ENCODE measurements around the gene LRRFIP1. TPM values are rescaled to one million over a fixed set of nuclear protein-coding genes. Genes with fewer than 3 reads are reported as not detected.

Gene LRRFIP1
- total and polyA plus RNA-seq, 4 experiments from 2014 or later = 88.0 to 198 (median 117) TPM

DNA sequence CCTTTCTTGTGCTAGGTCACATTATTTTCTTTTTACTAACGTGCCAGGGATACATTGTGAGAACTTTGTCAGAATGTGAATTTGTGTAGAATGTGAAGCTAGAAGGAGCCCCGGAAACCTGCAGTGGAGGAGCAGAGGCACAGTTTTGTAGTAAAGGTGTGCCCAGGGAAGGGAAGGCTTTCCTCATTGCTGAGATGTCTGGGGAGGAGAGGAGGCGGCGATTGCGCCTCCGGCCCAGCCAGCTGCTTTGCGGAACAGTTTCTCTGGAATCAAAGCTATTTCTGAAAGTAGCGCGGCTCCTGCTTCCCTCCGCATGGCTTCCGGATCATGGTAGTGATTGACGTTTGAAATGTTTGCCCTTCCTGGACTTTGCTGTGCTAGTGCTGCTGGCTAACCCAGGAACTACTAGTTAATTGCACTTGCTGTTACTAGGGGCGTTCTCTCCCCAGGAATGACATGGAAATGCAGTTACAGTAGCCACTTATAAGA lies 88.1 kb downstream of the LRRFIP1 start:
- peak overlapping the region in 4 of 8 donors; percentile 21 to 40 (median 33) for H3K4me3 Mint-ChIP-seq
- CTCF ChIA-PET (ENCODE audit: partially characterized antibody) = interaction anchor here (1.7 to 3.6 kb wide), 2 partner anchors 30 to 42 kb away, joined by 5 to 16 read pairs; no protein-coding TSS in a partner anchor
- H3K9me3 Mint-ChIP-seq = no peaks in the 10 kb centered on the region
- H3K27ac Mint-ChIP-seq = peak overlapping the region; percentile 12 to 88 (median 74)
- POLR2A ChIA-PET (ENCODE audit: partially characterized antibody) = interaction anchor here (1.1 to 1.2 kb wide), 2 partner anchors 23 to 42 kb away, joined by 3 to 4 read pairs; no protein-coding TSS in a partner anchor
- H3K4me3 ChIP-seq (ENCODE audit: low read length in 2 of 2) = no peak overlapping the region
- peaks cover 37% of the 10 kb centered on the region for H3K4me1 ChIP-seq (ENCODE audit: insufficient read depth, low read length)
- DNase-seq = no peak
- no peak overlapping the region for H3K27ac ChIP-seq (ENCODE audit: low read depth, low read length)
- no peaks in the 10 kb centered on the region for H3K9me3 ChIP-seq (ENCODE audit: control insufficient read depth in 1 of 2, low read length in 2 of 2)
- H3K36me3 Mint-ChIP-seq = peaks cover 32 to 53% of the 10 kb centered on the region in 2 donors
- intact Hi-C loops (cut with micrococcal nuclease) = no loop called here
- no peaks in the 10 kb centered on the region for H3K27me3 Mint-ChIP-seq
- peaks cover 55 to 86% (median 69%) of the 10 kb centered on the region in 4 donors for H3K4me1 Mint-ChIP-seq
- no peaks in the 10 kb centered on the region for H3K36me3 ChIP-seq (ENCODE audit: insufficient read depth, low read length)
- no peaks in the 10 kb centered on the region for H3K27me3 ChIP-seq (ENCODE audit: insufficient read depth, low read length)

DNA sequence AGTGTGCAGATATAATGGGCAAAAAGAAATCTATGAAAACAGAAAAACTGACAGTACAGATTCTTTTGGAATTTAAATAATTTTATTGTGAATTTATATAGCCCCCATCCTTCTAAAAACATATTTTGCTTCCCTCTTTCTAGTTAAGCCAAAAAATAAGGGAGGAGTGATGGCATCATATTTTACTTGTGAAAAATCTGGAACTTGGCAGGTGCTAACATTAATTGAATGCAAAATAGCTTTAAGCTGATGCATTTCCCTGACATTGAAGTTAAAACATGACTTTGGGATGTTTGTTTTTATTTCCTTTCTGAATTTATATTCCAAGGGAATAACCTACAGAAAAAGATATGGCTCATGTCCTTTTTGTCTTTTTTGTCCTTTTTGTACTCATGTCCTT lies 88.6 kb downstream of the LRRFIP1 start:
- Mint-ChIP-seq H3K27me3 (no peaks in the 10 kb centered on the region), H3K9me3 (no peaks in the 10 kb centered on the region), H3K27ac (peak overlapping the region; percentile 12 to 83 (median 60)), H3K4me1 (peaks cover 60 to 87% (median 73%) of the 10 kb centered on the region in 4 donors), H3K4me3 (peak overlapping the region in 3 of 8 donors; percentile 15 to 40 (median 18)), H3K36me3 (peaks cover 31 to 54% of the 10 kb centered on the region in 2 donors)
- intact Hi-C loops (cut with micrococcal nuclease) = no loop called here
- Histone ChIP-seq H3K27me3 (ENCODE audit: insufficient read depth, low read length) (no peaks in the 10 kb centered on the region), H3K4me1 (ENCODE audit: insufficient read depth, low read length) (peaks cover 37% of the 10 kb centered on the region), H3K27ac (ENCODE audit: low read depth, low read length) (no peak overlapping the region), H3K9me3 (ENCODE audit: control insufficient read depth in 1 of 2, low read length in 2 of 2) (no peaks in the 10 kb centered on the region), H3K36me3 (ENCODE audit: insufficient read depth, low read length) (no peaks in the 10 kb centered on the region), H3K4me3 (ENCODE audit: low read length in 2 of 2) (no peak overlapping the region)
- no peak for DNase-seq
- ChIA-PET POLR2A (ENCODE audit: partially characterized antibody) (interaction anchor here (1.1 to 1.6 kb wide), 4 partner anchors 22 to 42 kb away, joined by 3 to 5 read pairs (median 4); no protein-coding TSS in a partner anchor), CTCF (ENCODE audit: partially characterized antibody) (interaction anchor here (1.7 to 3.6 kb wide), 2 partner anchors 29 to 43 kb away, joined by 5 to 16 read pairs; no protein-coding TSS in a partner anchor)

DNA sequence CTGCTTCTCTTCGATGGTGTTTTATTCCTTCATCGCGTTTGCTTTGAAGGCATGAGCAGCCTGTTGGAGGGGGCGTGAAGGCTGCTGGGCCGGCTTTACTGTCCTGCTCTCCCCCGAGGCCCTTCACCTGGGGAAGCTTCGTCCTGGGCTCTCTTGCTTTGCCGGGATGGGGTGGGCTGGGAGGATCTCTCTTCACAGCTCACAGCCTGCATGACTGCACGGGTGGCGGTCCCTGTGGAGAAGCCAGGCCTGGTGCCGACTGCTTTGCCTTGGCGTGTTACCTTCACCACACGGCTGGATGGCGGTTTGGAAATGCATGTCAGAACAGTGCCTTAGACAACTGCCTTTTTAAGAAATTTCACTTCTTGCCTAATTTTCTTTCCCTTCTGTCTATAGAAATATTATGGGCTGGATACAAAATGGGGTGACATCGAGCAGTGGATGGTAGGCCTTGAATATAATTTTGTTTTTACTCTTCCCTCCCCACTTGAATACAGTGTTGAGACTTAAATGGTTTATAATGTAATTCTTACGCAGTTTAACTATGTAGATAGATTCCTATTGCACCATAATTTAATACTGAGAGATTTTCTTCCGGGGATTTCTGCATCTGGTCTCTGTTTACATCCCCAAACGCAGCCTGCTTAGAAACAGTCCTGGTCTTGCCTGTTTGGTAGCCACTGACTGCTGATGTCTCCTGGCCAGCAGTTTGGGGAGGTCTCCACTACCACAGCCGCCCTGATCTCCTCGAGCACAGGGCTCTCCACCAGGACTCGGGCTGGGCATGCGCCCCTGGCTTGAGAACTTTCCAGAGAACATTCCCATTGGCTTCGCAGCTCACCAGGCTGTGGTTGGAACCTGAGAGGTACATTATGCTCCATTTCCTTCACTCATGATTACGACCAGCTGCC lies 90.2 kb downstream of the LRRFIP1 start:
- H3K27ac Mint-ChIP-seq = peak overlapping the region in 5 of 7 donors; percentile 62 to 86 (median 73)
- H3K9me3 Mint-ChIP-seq = no peaks in the 10 kb centered on the region
- H3K9me3 ChIP-seq (ENCODE audit: control insufficient read depth in 1 of 2, low read length in 2 of 2) = no peaks in the 10 kb centered on the region
- ChIA-PET CTCF (ENCODE audit: partially characterized antibody) (interaction anchor here (0.8 to 3.6 kb wide), 3 partner anchors 23 to 44 kb away, joined by 3 to 16 read pairs (median 3); no protein-coding TSS in a partner anchor), POLR2A (ENCODE audit: partially characterized antibody) (interaction anchor here (1.1 to 1.6 kb wide), 3 partner anchors 21 to 26 kb away, joined by 3 to 5 read pairs (median 3); no protein-coding TSS in a partner anchor)
- peaks cover 38% of the 10 kb centered on the region for H3K4me1 ChIP-seq (ENCODE audit: insufficient read depth, low read length)
- no peaks in the 10 kb centered on the region for H3K36me3 ChIP-seq (ENCODE audit: insufficient read depth, low read length)
- no peak for DNase-seq
- peaks cover 15 to 58% of the 10 kb centered on the region in 2 donors for H3K36me3 Mint-ChIP-seq
- intact Hi-C loops (cut with micrococcal nuclease) = no loop called here
- no peaks in the 10 kb centered on the region for H3K27me3 ChIP-seq (ENCODE audit: insufficient read depth, low read length)
- H3K27me3 Mint-ChIP-seq = no peaks in the 10 kb centered on the region
- H3K4me1 Mint-ChIP-seq = peaks cover 64 to 88% (median 77%) of the 10 kb centered on the region in 4 donors
- H3K4me3 ChIP-seq (ENCODE audit: low read length in 2 of 2) = no peak overlapping the region
- H3K4me3 Mint-ChIP-seq = no peak overlapping the region
- H3K27ac ChIP-seq (ENCODE audit: low read depth, low read length) = no peak overlapping the region

DNA sequence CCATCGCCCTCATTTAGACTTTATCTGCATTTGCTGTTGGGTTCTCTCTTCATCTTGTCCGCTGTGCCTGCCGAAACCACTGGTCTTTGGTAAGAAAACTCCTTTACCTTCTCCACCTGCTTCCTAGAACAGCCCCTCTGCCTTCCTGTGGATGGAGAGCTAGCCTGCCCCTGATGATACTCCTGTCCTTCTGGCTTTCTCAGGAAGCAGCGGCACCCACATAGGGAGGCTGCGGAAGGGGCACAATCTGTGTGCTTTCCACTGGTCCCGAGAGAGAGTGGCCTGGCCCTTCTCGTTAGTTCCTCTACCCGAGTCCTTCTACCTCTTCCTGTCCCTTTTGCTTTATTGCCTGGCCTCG lies 90.9 kb downstream of the LRRFIP1 start:
- peaks cover 38% of the 10 kb centered on the region for H3K4me1 ChIP-seq (ENCODE audit: insufficient read depth, low read length)
- ChIA-PET CTCF (ENCODE audit: partially characterized antibody) (interaction anchor here (3.6 kb wide), 1 partner anchor 45 kb away, joined by 16 read pairs; no protein-coding TSS in a partner anchor), POLR2A (ENCODE audit: partially characterized antibody) (no interaction called here)
- intact Hi-C loops (cut with micrococcal nuclease) = no loop called here
- Mint-ChIP-seq H3K4me3 (no peak overlapping the region), H3K27ac (peak overlapping the region in 6 of 7 donors; percentile 56 to 86 (median 76)), H3K36me3 (peaks cover 10 to 55% of the 10 kb centered on the region in 2 donors), H3K27me3 (no peaks in the 10 kb centered on the region), H3K9me3 (no peaks in the 10 kb centered on the region), H3K4me1 (peaks cover 60 to 85% (median 73%) of the 10 kb centered on the region in 4 donors)
- H3K36me3 ChIP-seq (ENCODE audit: insufficient read depth, low read length) = no peaks in the 10 kb centered on the region
- H3K27ac ChIP-seq (ENCODE audit: low read depth, low read length) = no peak overlapping the region
- DNase-seq = no peak
- no peak overlapping the region for H3K4me3 ChIP-seq (ENCODE audit: low read length in 2 of 2)
- no peaks in the 10 kb centered on the region for H3K27me3 ChIP-seq (ENCODE audit: insufficient read depth, low read length)
- H3K9me3 ChIP-seq (ENCODE audit: control insufficient read depth in 1 of 2, low read length in 2 of 2) = no peaks in the 10 kb centered on the region

DNA sequence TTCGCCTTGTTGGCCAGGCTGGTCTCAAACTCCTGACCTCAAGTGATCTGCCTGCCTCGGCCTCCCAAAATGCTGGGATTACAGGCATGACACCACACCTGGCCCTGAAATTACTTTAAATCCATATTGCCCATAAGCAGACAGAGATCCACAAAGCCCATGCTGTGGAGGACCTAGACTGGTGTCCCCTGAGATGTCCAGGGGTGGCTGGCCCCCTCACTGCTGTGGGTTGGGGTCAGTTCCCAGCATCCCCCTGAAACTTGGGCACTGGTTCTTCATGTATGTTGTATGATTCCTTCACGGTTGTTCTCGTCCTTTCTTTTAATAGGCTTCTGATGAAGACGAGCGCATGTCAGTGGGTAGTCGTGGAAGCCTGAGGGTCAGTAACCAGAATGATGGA lies 93.1 kb downstream of the LRRFIP1 start:
- Mint-ChIP-seq H3K27me3 (no peaks in the 10 kb centered on the region), H3K36me3 (peaks cover 14 to 60% of the 10 kb centered on the region in 2 donors), H3K9me3 (no peaks in the 10 kb centered on the region), H3K4me3 (no peak overlapping the region), H3K27ac (peak overlapping the region in 6 of 7 donors; percentile 29 to 70 (median 64)), H3K4me1 (peaks cover 57 to 85% (median 68%) of the 10 kb centered on the region in 4 donors)
- no peak for DNase-seq
- ChIA-PET CTCF (ENCODE audit: partially characterized antibody) (interaction anchor here (1.3 to 1.8 kb wide), 2 partner anchors 25 to 47 kb away, joined by 5 to 6 read pairs; no protein-coding TSS in a partner anchor), POLR2A (ENCODE audit: partially characterized antibody) (interaction anchor here (1.6 kb wide), 1 partner anchor 27 kb away, joined by 7 read pairs; no protein-coding TSS in a partner anchor)
- H3K27ac ChIP-seq (ENCODE audit: low read depth, low read length) = no peak overlapping the region
- H3K27me3 ChIP-seq (ENCODE audit: insufficient read depth, low read length) = no peaks in the 10 kb centered on the region
- intact Hi-C loops (cut with micrococcal nuclease) = no loop called here
- H3K36me3 ChIP-seq (ENCODE audit: insufficient read depth, low read length) = no peaks in the 10 kb centered on the region
- no peak overlapping the region for H3K4me3 ChIP-seq (ENCODE audit: low read length in 2 of 2)
- no peaks in the 10 kb centered on the region for H3K9me3 ChIP-seq (ENCODE audit: control insufficient read depth in 1 of 2, low read length in 2 of 2)
- peaks cover 38% of the 10 kb centered on the region for H3K4me1 ChIP-seq (ENCODE audit: insufficient read depth, low read length)

DNA sequence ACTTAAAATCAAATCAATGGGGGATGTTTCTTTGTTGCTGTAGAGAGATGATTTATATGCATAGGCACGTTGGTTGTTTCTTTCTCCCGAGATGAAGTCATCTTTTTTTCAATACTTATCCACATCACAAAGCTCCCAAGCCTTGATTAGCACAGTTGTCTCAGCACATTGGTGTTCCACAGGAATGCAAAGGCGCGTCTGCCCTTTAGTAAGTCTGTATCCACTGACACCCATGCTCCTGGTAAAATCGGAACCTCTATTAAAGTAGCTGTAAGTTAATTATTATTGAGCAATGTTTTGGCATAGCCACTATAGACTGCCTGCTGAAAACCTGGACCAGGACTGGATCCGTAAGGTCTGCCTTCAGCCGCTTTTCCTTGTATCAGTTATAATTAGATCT lies 93.6 kb downstream of the LRRFIP1 start:
- no peaks in the 10 kb centered on the region for H3K27me3 Mint-ChIP-seq
- H3K27ac ChIP-seq (ENCODE audit: low read depth, low read length) = no peak overlapping the region
- H3K4me1 Mint-ChIP-seq = peaks cover 55 to 85% (median 65%) of the 10 kb centered on the region in 4 donors
- H3K27me3 ChIP-seq (ENCODE audit: insufficient read depth, low read length) = no peaks in the 10 kb centered on the region
- CTCF ChIA-PET (ENCODE audit: partially characterized antibody) = interaction anchor here (1.8 kb wide), 1 partner anchor 48 kb away, joined by 5 read pairs; no protein-coding TSS in a partner anchor
- no peak overlapping the region for H3K4me3 ChIP-seq (ENCODE audit: low read length in 2 of 2)
- DNase-seq = no peak
- H3K4me3 Mint-ChIP-seq = peak overlapping the region in 1 of 8 donors; percentile 7
- intact Hi-C loops (cut with micrococcal nuclease) = no loop called here
- peaks cover 14 to 62% of the 10 kb centered on the region in 2 donors for H3K36me3 Mint-ChIP-seq
- POLR2A ChIA-PET (ENCODE audit: partially characterized antibody) = no interaction called here
- peaks cover 37% of the 10 kb centered on the region for H3K4me1 ChIP-seq (ENCODE audit: insufficient read depth, low read length)
- H3K27ac Mint-ChIP-seq = peak overlapping the region in 5 of 7 donors; percentile 36 to 70 (median 59)
- H3K9me3 ChIP-seq (ENCODE audit: control insufficient read depth in 1 of 2, low read length in 2 of 2) = no peaks in the 10 kb centered on the region
- no peaks in the 10 kb centered on the region for H3K36me3 ChIP-seq (ENCODE audit: insufficient read depth, low read length)
- no peaks in the 10 kb centered on the region for H3K9me3 Mint-ChIP-seq

Measured in CD4-positive, alpha-beta memory T cell (primary cell).